ENCODE results near the gene KSR1. TPM values are rescaled to one million over a fixed set of nuclear protein-coding genes. Genes with fewer than 3 reads are reported as not detected.

Gene KSR1
- total RNA-seq (2021) (41.7 and 47.8 TPM in 2 replicates), Bru-seq, nascent RNA (percentile 66 among the genes with signal in this experiment), BruChase-seq, experiment 1, labeled RNA remaining after a 2-hour chase (percentile 66 among the genes with signal in this experiment), BruChase-seq, experiment 2, labeled RNA remaining after a 6-hour chase (percentile 72 among the genes with signal in this experiment)
- long read RNA-seq, partial matches to known transcripts, result 6 of 15 reads
- long read RNA-seq, other reads (novel, unspliced or antisense), result 8 of 15 reads

DNA sequence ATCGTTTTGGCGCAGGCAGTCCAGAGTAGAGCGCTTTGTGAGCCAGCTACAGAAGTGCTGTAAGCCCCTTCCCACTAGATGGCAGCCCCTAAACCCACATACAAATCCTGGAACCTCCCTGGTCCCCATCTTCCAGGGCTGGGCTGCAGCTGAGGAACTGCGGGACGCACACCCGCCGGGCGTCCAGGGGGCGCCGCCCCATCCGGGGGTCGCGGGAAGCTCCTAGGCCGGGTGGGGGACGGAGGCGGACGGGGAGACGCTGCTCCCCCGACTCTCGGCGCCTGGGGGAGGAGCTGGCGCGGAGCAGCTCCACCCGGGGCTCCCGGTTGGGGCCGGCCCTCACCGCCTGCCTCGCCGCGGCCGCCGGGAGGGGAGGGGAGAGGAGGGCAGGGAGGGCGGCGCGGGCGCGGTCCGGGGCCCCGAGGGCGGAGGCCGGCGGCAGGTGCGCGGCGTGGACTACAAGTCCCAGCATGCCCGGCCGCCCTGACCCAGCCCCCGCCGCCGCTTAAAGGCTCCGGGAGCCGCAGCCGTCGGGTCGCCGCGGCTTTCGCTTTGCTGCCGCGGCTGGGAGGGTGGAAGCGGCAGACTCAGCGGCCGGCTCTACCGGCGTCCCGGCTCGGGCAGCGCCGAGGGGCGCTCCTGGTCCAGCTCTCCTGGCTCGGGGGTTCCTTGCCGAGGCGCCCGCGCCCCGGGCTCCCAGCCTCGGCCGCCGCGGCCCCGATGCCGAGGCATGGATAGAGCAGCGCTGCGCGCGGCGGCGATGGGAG is at the start of gene KSR1:
Gene KSR1, plus strand, starts transcription at position 535 of the 767 bp plus-strand sequence. Its CDS starts 196 bp downstream, at position 731.
- TF ChIP-seq EZH2 (IDR thresholded peaks at IDR 0.05; ENCODE audit: borderline replicate concordance, low read depth, low read length, poor library complexity, severe bottlenecking), result no peak
- TF ChIP-seq, protein P1, sequence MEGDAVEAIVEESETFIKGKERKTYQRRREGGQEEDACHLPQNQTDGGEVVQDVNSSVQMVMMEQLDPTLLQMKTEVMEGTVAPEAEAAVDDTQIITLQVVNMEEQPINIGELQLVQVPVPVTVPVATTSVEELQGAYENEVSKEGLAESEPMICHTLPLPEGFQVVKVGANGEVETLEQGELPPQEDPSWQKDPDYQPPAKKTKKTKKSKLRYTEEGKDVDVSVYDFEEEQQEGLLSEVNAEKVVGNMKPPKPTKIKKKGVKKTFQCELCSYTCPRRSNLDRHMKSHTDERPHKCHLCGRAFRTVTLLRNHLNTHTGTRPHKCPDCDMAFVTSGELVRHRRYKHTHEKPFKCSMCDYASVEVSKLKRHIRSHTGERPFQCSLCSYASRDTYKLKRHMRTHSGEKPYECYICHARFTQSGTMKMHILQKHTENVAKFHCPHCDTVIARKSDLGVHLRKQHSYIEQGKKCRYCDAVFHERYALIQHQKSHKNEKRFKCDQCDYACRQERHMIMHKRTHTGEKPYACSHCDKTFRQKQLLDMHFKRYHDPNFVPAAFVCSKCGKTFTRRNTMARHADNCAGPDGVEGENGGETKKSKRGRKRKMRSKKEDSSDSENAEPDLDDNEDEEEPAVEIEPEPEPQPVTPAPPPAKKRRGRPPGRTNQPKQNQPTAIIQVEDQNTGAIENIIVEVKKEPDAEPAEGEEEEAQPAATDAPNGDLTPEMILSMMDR (conservative IDR thresholded peaks at IDR 0.05; ENCODE audit: low read depth, low read length), result peak; percentile 79
- intact Hi-C loops (cut with micrococcal nuclease; ENCODE audit: unreplicated experiment), result loop anchor here (1.0 to 5.0 kb wide), 4 partner anchors 71 to 219 kb away; no protein-coding TSS in a partner anchor
- ChIA-PET CTCF (interaction anchor here (0.7 to 1.3 kb wide), 4 partner anchors 104 to 249 kb away, joined by 3 to 13 read pairs (median 4); no protein-coding TSS in a partner anchor), POLR2A (ENCODE audit: low non-redundant PET) (interaction anchor here (0.6 to 1.0 kb wide), 2 partner anchors 12 to 167 kb away, joined by 3 read pairs; no protein-coding TSS in a partner anchor)
- Histone ChIP-seq H3K4me3 (ENCODE audit: low read depth, low read length, poor library complexity, severe bottlenecking) (peak within 1 kb of the TSS; percentile 91), H3K27me3 (replicated peaks; ENCODE audit: insufficient read depth, low read depth, low read length, poor library complexity) (no peaks in the 10 kb centered on the region), H3K9me3 (ENCODE audit: low read depth, low read length, poor library complexity, severe bottlenecking) (no peaks in the 10 kb centered on the region), H3K27ac (ENCODE audit: low read depth, low read length, poor library complexity, severe bottlenecking) (peak within 1 kb of the TSS; percentile 64), H3K36me3 (ENCODE audit: insufficient read depth, low read length, poor library complexity, severe bottlenecking) (no peaks in the 10 kb centered on the region), H3K4me1 (ENCODE audit: insufficient read depth, low read length, poor library complexity, severe bottlenecking) (peaks cover 19% of the 10 kb centered on the region)
- BruUV-seq (replicated peaks), result no TSS peak
- DNase-seq (ENCODE audit: low spot score), result peak; percentile 86

- ChIA-PET CTCF (interaction anchor here (1.0 kb wide), 1 partner anchor 171 kb away, joined by 4 read pairs; no protein-coding TSS in a partner anchor), POLR2A (ENCODE audit: low non-redundant PET) (interaction anchor here (0.5 kb wide), 1 partner anchor 28 kb away, joined by 3 read pairs; no protein-coding TSS in a partner anchor)
- BruUV-seq (replicated peaks), result no TSS peak
These were observed 48.1 kb upstream of the KSR1 start for GRCh38 chr17:27407916-27408864.

More at GRCh38 chr17:27407916-27408864, 48.1 kb upstream of the KSR1 start:
- Histone ChIP-seq H3K4me1 (ENCODE audit: insufficient read depth, low read length, poor library complexity, severe bottlenecking) (peaks cover 20% of the 10 kb centered on the region), H3K4me3 (ENCODE audit: low read depth, low read length, poor library complexity, severe bottlenecking) (no peak overlapping the region), H3K36me3 (ENCODE audit: insufficient read depth, low read length, poor library complexity, severe bottlenecking) (no peaks in the 10 kb centered on the region), H3K27me3 (replicated peaks; ENCODE audit: insufficient read depth, low read depth, low read length, poor library complexity) (no peaks in the 10 kb centered on the region), H3K9me3 (ENCODE audit: low read depth, low read length, poor library complexity, severe bottlenecking) (no peaks in the 10 kb centered on the region), H3K27ac (ENCODE audit: low read depth, low read length, poor library complexity, severe bottlenecking) (no peak overlapping the region)
- DNase-seq (ENCODE audit: low spot score), result peak; percentile 94
- TF ChIP-seq EZH2 (IDR thresholded peaks at IDR 0.05; ENCODE audit: borderline replicate concordance, low read depth, low read length, poor library complexity, severe bottlenecking), result no peak
- TF ChIP-seq, protein P1 (conservative IDR thresholded peaks at IDR 0.05; ENCODE audit: low read depth, low read length), result peak; percentile 32; the same call in 1 of the 2 replicates
- intact Hi-C loops (cut with micrococcal nuclease; ENCODE audit: unreplicated experiment), result no loop called here
